HG03558 (cell line): Measurements from ENCODE around the gene FAAP100.

ENCODE experiments used
- ATAC-seq: cut with Tn5 transposase; IDR thresholded peaks from one replicate; pipeline ENCODE4 v1.9.1; 2021; ENCODE audit warnings: moderate number of reproducible peaks; ENCODE audit not compliant: unreplicated experiment; ENCODE audit errors: extremely low read depth

Gene FAAP100

DNA sequence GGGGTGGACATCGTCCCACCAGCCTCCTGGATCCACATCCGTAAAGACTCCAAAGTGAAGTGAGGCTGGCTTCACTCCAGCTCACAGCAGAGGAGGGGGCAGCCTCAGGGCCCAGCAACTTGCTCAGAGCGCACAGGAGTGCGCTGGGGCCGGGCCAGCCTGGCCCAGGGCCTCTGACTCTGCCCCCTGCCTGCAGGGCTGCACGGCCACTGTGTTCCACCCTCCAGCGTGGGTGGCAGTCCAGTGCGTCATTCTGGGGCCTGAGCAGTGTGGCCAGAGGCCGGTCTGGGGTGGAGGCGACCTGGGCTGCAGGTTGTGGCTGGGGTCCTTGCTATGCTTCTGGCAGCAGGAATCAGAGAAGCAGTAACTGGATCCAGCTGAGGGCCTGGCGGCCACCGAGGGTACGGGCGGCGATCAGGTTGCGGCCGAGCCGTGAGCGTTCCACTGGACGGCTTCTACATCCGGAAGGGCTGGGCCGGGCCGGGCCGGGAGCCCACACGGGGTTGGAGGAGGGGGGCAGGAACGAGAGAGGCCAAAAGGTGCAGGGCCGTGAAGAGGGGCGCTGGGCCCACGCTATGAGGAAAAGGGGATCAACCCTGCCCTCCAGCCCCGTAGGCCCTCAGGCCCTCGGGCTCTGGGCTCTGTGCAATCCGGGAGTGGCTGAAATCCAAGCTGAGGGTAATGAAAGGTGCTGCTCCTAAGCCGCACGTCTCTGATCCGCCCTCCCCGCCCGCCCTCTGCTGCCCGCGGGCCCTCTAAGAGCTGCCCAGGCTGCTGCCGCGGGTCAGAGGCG is 24.4 kb downstream of the FAAP100 start, which contains the start of gene FSCN2:
FSCN2 (plus strand) TSS at position 787 of the 793 bp plus-strand sequence. CDS start 155 bp downstream, outside the sequence.
- no peak for ATAC-seq

DNA sequence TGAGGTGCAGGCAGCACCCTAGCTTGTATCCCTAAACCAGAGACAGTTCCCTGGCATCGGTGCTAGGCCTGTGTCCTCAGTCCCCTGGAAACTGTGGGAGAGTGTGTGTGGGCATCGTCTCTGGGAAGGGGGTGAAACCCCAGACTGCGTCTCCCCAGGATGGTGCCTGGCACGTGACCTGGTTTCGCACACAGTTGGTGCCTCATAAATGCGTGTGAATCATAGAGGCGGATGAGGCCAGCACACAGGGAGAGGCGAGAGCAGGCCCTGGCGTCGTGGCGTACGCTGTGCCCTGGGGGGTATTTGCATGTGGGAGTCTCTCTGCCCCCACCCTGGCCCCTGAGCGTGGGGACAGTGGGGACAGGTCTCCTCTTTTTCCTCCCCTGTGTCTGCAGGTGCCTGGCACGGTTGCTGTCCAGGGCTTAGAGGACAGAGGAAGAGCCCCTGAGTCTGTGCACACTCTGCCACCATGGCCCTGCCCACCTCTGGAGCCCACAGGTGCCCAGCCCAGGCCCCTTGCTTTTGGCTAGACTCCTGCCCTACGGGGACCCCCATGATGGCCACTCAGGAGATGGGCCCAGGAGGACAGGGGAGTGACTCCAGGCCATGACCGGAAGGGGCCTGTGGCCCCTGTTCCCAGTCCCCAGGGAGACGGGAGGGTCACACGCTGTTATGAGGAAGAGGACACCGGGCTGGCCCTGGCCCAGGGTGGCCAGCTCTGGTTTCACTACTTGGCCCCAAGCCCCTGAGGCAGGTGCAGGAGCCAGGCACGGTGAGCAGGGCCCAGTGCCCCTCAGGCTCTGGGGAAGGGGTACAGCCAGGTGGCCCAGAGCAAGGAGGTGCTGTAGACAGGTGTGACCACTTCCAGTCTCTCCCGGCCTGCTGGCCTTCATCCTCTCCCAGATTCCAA is 25.2 kb downstream of the FAAP100 start:
- no peak for ATAC-seq

DNA sequence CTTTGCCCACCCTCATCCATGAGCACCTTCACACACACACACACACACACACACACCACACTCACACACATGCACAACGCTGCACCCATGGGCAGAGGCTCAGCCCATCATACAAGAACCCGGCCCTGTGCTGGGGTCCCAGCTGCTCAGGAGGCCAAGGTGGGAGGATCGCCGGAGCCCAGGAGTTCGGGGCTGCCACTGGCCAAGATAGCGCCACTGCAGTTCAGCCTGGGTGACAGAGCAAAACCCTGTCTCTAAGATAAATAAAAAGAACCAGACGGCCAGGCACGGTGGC is 27.3 kb downstream of the FAAP100 start:
- ATAC-seq: no peak

DNA sequence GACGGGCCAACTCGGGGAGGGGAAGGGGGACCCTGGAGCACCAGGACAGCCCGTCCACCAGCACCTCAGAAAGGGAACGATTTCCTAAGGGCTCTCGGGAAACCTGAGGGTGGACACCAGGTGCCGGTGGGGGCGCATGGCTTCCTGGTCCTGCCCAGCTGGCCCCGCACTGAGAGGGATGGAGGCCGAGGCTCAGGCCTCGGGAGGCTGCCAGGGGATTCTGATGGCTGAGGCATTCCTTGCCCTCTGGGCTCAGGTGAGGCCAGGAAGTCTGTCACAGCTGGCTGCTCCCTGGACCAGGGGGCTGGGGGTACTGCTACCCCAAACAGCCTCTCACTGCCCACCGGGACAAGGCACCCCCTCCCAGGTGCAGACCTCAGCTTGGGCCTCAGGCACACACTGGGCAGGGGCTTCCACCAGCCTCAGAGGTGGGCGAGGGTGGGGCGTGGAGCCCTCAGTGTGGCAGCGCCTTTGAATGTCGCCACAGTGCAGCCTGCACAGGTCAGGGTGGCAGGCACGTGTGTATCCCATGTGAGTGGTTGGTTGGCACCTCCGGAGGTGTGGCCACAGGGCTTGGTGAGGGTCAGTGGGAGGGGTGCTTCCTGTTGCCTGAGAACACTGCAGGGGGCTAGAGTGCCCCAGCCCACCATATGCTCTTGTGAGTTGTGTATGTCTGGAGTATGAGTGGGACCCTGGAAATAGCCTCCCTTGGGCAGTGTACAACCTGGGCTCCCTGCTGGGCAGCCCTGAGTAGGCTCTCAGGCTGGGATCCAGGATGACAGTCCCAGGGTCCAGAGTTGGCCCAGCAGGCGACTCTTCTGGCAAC is 27.9 kb downstream of the FAAP100 start:
- ATAC-seq: no peak

DNA sequence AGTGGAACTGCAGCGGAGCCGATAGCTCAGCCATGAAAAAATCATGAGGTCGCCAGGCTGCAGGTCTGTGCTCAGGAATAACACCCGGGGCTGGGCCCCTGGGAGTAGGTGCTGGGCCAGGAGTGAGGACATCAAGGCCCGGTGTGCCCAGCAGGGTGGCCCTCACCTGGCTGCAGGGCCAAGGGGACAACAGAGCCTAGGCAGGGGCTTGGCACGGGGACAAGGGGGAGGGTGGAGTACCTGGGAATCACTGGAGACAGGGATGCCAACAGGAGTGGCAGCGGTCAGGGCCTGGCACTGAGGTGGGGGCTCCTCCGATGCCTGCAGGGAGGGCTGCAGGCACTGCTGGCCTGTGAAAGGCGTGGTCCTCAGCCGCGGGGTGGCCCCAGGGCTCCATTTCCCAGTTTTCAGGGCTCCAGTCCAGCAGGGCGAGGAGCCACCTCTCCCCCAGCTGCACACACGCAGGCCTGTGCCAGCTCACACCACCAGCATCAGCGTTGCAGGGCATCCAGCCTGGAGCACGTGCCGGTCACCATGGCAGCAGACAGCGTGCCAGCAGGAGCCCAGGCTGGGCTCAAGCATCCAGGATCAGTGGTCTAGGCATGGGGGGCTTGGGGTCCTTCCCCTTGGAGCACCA is 28.6 kb downstream of the FAAP100 start:
- no peak for ATAC-seq

DNA sequence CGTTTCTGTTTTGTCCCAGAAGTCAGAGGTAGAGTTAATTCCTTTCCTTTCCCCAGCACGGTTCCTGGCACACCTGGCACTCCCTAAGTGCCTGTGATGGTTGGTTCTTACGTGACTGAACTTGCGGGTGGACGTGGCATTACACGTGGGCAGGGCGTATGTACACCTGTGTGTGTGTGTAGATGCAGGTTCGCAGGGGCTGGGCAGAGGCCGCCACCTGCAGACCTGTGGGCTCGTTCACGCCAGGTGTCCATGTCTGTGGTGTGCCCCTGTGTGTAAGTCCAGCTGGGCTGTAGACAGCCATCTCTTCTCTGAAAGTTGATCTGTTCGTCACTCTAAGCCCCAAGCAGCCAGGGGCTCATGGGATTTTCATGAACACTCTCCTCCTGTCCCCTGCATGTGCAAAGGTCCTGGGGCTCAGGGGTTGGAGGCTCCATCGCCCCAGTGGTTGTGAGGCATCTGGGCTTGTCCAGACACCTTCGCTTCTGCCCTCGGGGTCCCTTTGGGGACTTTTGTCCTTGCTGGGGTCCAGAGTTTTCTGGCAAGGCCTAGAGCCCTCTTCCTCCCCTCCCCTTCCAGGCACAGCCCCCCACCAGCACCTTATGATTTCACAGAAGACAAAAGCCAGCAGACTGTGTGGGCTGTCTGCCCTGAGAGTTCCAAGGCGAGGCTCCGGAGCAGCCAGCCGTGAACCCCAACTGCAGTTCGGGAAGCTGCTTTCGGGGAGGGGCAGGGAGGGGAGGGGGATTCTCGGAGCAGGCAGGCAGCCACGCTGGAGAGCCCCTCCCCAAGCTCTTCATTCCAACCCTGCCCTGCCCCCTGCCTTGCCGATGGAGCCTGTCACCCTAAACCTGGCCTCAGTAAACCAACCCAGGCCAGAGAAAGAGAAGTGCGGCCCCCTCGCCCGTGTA is 29.4 kb downstream of the FAAP100 start:
- no peak for ATAC-seq

DNA sequence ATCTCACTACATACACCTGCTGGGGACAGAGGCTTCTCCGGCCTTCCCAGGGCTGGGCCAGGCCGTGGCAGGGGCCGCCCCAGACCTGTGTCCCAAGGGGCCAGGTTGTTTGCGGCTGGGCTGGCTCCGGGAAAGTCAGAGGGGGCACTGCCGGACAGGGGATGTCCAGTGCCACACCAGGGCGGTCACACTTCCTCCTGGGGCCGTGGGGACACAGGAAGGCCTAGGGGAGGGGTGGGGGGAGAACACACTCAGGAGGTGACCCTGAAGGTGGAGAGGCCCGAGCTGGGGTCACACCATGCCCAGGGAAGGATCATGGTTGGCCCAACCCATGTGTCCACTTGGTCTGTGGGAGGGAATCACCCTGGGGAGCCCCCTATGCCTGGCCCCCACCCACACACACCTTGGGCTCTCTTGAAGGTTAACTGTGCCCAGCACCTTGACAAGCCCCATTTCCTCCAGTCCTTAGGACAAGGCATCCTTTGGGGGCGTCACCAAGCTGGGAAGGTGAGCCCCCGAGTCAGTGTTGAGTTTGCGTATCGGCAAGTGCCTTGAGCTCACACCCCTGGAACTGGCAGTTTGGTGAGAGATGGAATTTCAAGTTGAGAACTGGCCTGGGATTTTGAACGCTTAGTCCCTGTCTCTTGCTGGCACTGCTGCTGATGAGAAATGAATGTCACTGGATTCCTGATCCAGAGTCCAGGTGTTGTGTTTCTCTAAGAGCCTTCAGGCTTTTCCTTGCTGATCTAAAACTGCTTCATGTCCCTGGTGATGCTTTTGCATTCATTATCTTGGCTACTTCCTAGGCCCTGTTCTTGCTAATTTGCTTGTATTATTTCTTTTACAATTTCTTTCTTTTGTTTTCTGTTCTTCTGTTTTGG is 31.9 kb downstream of the FAAP100 start:
- ATAC-seq: no peak

DNA sequence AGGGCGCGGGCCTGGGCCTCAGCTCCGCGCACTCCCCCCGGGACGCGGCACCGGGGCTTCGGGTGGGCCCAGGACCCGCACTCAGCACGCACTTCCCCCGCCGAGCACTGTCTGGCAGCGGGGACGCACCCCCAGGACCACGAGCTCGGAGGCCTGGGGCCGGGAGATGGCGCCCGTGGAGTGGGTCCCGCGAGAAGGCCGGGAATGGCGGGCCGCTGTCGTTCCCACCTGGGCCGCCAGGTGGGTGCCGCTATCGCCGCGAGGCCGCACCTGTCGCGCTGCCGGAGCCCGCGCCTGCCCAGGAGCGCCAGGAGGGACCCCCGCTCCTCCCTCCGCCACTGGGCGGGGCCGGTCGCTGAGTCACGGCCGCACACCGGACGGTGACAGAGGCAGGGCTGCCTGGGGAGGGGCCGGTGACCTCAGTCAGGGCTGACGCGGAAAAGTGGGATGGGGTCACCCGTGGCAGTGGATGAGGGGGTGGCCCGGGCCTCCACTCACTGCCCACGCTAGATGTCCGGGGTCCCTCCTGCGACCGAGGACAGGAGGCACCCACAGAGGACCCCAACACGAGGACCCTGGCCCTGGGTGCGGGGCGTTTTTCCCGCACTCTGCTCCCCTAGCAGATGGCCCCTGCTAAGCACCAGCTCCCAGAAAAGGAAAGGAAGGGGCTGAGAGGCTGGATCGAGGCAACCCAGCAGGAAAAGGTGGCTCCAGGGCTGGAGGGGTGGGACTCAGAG is 32.7 kb downstream of the FAAP100 start:
- no peak for ATAC-seq

DNA sequence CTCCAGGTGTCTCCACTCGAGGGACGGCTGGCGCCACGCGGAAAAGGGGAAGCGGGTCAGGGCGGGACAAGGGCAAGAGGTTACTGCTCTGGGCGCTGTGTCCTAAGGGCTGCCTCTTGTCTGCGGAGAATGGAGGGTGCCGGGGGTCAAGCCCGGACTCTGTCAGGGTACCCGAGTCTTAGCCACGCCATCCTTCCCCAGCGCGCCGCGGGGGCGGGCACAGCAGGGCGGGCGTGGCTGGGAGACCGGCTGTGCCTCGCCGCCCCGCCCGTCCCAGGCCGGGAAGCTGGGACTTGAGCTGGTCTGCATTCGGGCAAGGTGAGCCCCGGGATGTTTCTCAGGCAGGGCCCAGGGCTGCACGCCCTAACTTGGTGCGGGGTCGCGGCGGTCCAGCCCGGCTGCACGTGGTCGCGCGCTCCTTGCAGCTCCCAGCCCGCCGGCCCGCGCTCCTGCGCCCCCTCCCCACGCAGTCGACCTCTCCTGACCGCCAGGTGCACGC is 33.3 kb downstream of the FAAP100 start:
- no peak for ATAC-seq

DNA sequence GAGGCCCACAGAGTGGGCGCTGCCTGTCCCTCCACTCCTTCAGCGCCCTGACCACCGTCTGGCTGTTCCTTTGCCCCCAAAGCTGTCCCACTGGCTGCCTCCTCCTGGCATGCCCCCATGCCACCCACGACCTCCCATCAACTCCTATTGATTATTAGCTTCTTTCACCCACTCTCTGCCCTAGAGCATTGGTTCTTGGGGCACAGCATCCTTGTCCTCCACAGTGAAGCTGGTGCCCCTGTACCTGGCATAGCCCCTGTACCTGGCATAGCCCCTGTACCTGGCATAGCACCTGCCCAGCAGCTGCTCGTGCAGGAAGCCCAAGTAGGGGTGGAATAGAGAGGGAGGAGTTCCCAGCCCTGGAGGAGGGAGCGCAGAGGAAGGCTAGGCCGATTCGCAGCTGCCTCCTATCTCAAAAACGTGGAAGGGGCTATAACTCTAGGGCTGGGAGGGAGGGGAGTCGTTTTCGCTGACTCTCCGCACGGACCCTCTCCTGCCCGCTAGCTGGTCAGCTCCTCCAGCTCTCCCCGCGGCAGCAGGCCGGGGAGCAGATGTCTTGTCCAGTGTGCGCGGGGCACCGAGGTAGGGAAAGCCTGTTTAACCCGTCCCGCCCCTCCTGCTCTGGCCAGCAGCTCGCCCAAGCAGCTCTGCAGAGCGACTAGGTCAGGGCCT is 33.9 kb downstream of the FAAP100 start:
- no peak for ATAC-seq

DNA sequence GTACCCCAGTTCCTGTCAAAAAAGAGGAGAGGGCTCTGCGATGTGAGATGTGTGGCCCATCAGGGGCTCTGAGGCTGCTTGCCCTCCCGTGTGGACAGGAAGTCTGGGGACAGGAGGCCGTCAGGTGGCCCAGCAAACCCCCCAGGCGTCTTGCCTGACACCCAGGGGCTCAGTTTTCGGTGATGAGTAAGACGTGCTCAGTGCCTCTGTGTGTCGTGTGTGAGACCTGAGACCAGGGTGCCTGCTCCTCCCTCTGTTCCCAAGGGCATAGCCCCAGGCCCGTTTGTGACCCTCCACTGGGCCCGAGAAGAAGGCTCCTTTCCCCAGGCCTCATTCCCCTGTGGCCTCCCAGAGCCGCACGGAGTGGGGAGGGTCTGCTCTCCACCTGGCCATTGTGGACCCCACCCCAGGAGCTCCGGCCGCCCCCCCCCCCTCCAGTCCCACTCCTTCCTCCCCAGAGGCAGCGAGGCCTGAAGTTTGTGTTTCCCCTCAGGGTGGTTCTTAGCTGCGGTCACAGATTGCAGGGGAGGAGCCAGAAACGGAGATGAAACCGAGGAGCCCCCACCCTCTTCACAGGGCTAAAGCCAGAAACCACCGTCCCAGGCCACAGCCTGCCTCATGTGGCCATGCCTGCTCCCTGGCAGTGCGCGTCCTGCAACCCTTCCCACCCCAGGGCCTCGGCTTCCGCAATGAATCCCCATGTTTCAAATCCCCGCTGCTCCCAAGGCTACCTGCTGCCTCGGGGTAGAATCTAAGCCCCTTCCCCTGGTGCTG is 34.6 kb downstream of the FAAP100 start:
- ATAC-seq: no peak

DNA sequence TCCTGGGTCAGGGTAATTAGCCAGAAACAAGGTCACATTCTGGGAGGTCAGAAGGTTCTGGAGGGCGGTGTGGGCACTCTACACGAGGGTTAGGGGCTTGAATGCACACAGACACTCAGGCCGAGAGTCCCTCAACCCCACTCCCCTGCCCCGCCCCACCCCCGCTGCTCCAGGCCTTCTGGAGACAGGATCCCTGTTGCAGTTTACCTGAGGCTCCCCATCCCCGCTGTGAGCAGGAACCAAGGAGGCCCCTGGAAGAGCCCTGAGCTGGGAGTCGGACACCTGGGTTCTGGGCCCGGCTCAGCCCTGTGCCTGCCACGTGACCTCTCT is 35.2 kb downstream of the FAAP100 start:
- no peak for ATAC-seq

DNA sequence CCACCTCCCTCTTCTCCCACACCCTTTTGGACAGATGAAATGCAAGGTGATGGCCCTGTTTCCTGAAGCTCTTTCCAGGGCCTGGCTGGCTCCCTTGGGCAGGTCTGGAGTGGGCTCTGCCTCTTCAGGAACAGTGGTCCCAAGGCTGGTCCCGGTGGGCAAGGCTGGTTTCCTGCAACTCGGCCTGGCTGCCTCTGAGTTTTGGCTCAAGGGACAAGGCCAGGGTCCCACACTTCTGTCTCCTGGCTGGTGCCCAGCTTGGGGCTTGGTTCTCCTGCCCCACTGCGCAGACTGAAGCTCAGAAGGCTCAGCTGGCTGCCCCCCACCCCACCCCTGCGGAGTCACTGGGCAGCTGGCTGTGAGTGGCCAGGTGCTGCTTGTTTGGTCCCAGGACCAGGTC is 35.7 kb downstream of the FAAP100 start:
- ATAC-seq: no peak

DNA sequence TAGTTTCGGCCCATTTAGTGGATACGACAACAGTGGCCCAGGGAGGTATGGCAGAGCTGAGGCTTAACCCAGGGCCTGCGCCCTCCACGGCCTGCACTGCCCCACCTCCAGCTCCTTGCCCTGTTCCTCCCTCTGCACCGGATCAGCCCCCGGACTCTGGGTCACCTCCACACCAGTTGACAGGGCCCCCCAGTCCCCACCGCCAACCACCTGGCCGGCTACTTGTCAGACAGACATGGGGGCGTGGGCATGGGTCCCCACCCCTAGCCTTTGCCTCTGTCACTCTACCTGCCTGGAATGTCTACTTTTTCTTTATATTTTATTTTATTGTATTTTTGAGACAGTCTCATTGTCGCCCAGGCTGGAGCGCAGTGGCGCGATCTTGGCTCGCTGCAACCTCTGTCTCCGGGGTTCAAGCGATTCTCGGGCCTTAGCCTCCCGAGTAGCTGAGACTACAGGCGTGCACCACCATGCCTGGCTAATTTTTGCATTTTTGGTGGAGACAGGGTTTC is 36.6 kb downstream of the FAAP100 start:
- no peak for ATAC-seq

DNA sequence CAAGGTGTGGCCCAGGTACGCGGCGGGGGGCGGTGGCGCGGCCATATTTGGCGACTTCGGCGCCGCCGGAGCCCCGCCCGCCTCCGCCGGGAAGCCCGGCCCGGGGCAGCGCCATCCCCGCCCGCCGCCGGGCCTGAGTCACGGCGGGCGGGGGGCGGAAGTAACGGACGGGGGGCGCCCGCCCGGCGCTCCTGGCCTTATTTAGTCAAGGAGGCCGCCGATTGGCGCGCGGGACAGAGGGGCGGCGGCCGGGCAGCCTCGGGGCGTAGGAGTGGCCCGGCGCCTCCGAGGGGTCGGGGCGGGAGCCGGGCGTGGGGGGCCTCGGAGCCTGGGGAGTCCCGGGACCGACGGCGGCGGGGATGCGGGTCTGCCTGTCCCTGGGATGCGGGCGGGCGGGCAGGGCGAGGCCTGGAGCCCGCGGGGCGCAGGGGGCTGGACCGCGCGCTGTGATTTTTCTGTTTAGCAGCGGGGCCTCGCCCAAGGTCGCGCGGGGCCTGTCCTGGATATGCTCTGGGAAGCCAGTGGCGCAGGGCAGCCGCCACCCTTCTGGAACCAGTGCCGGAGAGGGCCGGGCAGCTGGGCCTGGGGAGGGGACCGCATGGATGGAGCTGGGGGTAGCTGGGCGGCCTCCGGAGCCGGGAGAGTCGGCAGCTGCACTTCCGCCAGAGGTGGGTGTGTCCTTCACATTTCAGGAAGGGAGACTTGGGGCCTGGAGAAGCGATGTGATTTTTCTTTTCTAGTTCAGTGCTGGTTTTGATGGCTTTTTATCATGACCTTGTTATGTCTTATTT is 37.2 kb downstream of the FAAP100 start:
- no peak for ATAC-seq

DNA sequence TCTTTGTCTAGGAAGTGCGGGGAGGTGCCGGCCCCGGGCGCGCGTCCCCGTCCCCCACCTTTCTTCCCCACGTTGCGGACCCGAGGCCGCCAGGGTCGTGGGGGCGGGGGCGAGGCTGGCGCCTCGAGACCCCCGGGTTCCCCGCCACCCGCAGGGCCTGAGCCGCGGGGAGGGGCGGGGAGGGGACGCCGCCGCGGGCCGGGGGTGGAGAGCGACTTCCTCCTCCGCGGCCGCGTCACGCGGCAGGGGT is 37.7 kb downstream of the FAAP100 start:
- ATAC-seq: no peak
